Measurements from ENCODE around the gene ABCD2.

The ABCD2 gene

GRCh38 chr12:39646963-39647362 lies 27.4 kb upstream of the ABCD2 start:
- Histone ChIP-seq H3K4me3 (ENCODE audit: low read depth, low read length, poor library complexity, severe bottlenecking) (no peak overlapping the region), H3K9me3 (ENCODE audit: low read length) (no peaks in the 10 kb centered on the region), H4K20me1 (ENCODE audit: insufficient read depth, low read length) (no peaks in the 10 kb centered on the region), H3K4me1 (ENCODE audit: insufficient read depth, low read length, severe bottlenecking) (no peaks in the 10 kb centered on the region), H3K27ac (ENCODE audit: low read depth, low read length, poor library complexity, severe bottlenecking) (no peak overlapping the region), H3K79me2 (ENCODE audit: insufficient read depth, low read length) (no peaks in the 10 kb centered on the region), H2AFZ (ENCODE audit: low read length) (0 out of 2 replicates have a peak overlapping the region, but pooled peaks have one; percentile 10), H3K9ac (ENCODE audit: low read length) (no peak overlapping the region), H3K27me3 (ENCODE audit: insufficient read depth, low read length) (no peaks in the 10 kb centered on the region), H3K4me2 (ENCODE audit: low read length) (no peak overlapping the region), H3K9me2 (ENCODE audit: low read depth, low read length) (no peaks in the 10 kb centered on the region), H3K36me3 (ENCODE audit: insufficient read depth, low read length) (no peaks in the 10 kb centered on the region), H3F3A (ENCODE audit: insufficient read depth, low read length) (no peaks in the 10 kb centered on the region; the same call in 1 of the 2 replicates)
- no peak for TF ChIP-seq CTCF (IDR thresholded peaks at IDR 0.05; ENCODE audit: low read length)
- no peak for TF ChIP-seq EZH2 (IDR thresholded peaks at IDR 0.05; ENCODE audit: borderline replicate concordance, low read length)

- H3K79me2 ChIP-seq (ENCODE audit: insufficient read depth, low read length): no peaks in the 10 kb centered on the region
- H3K9me3 ChIP-seq (ENCODE audit: low read length): no peaks in the 10 kb centered on the region
- no peak overlapping the region for H2AFZ ChIP-seq (ENCODE audit: low read length)
- H3K9ac ChIP-seq (ENCODE audit: low read length): no peak overlapping the region
- H3K4me2 ChIP-seq (ENCODE audit: low read length): no peak overlapping the region
- H3K36me3 ChIP-seq (ENCODE audit: insufficient read depth, low read length): no peaks in the 10 kb centered on the region
- H3K4me3 ChIP-seq (ENCODE audit: low read depth, low read length, poor library complexity, severe bottlenecking): no peak overlapping the region
- H3K9me2 ChIP-seq (ENCODE audit: low read depth, low read length): no peaks in the 10 kb centered on the region
- no peaks in the 10 kb centered on the region; the same call in 1 of the 2 replicates for H3F3A ChIP-seq (ENCODE audit: insufficient read depth, low read length)
- H3K27ac ChIP-seq (ENCODE audit: low read depth, low read length, poor library complexity, severe bottlenecking): no peak overlapping the region
- H4K20me1 ChIP-seq (ENCODE audit: insufficient read depth, low read length): no peaks in the 10 kb centered on the region
- no peaks in the 10 kb centered on the region for H3K4me1 ChIP-seq (ENCODE audit: insufficient read depth, low read length, severe bottlenecking)
- TF ChIP-seq CTCF (IDR thresholded peaks at IDR 0.05; ENCODE audit: low read length) (no peak), EZH2 (IDR thresholded peaks at IDR 0.05; ENCODE audit: borderline replicate concordance, low read length) (no peak)
- no peaks in the 10 kb centered on the region for H3K27me3 ChIP-seq (ENCODE audit: insufficient read depth, low read length)
Observed at GRCh38 chr12:39643052-39643451, 23.4 kb upstream of the ABCD2 start.

GRCh38 chr12:39638840-39639239 lies 19.2 kb upstream of the ABCD2 start:
- Histone ChIP-seq H2AFZ (ENCODE audit: low read length) (no peak overlapping the region), H3K4me3 (ENCODE audit: low read depth, low read length, poor library complexity, severe bottlenecking) (no peak overlapping the region), H3K4me2 (ENCODE audit: low read length) (no peak overlapping the region), H3F3A (ENCODE audit: insufficient read depth, low read length) (no peaks in the 10 kb centered on the region), H3K36me3 (ENCODE audit: insufficient read depth, low read length) (no peaks in the 10 kb centered on the region), H3K4me1 (ENCODE audit: insufficient read depth, low read length, severe bottlenecking) (no peaks in the 10 kb centered on the region), H3K79me2 (ENCODE audit: insufficient read depth, low read length) (no peaks in the 10 kb centered on the region), H4K20me1 (ENCODE audit: insufficient read depth, low read length) (no peaks in the 10 kb centered on the region), H3K27me3 (ENCODE audit: insufficient read depth, low read length) (no peaks in the 10 kb centered on the region), H3K9me2 (ENCODE audit: low read depth, low read length) (no peaks in the 10 kb centered on the region), H3K27ac (ENCODE audit: low read depth, low read length, poor library complexity, severe bottlenecking) (no peak overlapping the region), H3K9ac (ENCODE audit: low read length) (no peak overlapping the region), H3K9me3 (ENCODE audit: low read length) (no peaks in the 10 kb centered on the region)
- no peak for TF ChIP-seq EZH2 (IDR thresholded peaks at IDR 0.05; ENCODE audit: borderline replicate concordance, low read length)
- no peak for TF ChIP-seq CTCF (IDR thresholded peaks at IDR 0.05; ENCODE audit: low read length)

Measured in OCI-LY1 (cell line).